ENCODE data around the gene SEMA7A.

SEMA7A gene

GRCh38 chr15:74451861-74452835 lies 18.4 kb upstream of the SEMA7A start:
- DNase-seq (ENCODE audit: low read depth), result no peak

- DNase-seq (ENCODE audit: low read depth), result no peak
These were observed 17.6 kb upstream of the SEMA7A start for GRCh38 chr15:74451322-74451721.

GRCh38 chr15:74449643-74450205 lies 16.0 kb upstream of the SEMA7A start:
- no peak for DNase-seq (ENCODE audit: low read depth)

- no peak for DNase-seq (ENCODE audit: low read depth)
These were observed 15.3 kb upstream of the SEMA7A start for GRCh38 chr15:74449095-74449494.

GRCh38 chr15:74445816-74446763 lies 12.3 kb upstream of the SEMA7A start:
- DNase-seq (ENCODE audit: low read depth), result no peak

GRCh38 chr15:74444106-74445062 lies 10.6 kb upstream of the SEMA7A start:
- no peak for DNase-seq (ENCODE audit: low read depth)

- DNase-seq (ENCODE audit: low read depth), result no peak
These were observed 9.5 kb upstream of the SEMA7A start for GRCh38 chr15:74443100-74443909.

- no peak for DNase-seq (ENCODE audit: low read depth)
These were observed 8.8 kb upstream of the SEMA7A start for GRCh38 chr15:74442604-74443003.

GRCh38 chr15:74442063-74442462 lies 8.3 kb upstream of the SEMA7A start:
- DNase-seq (ENCODE audit: low read depth), result no peak

- DNase-seq (ENCODE audit: low read depth), result no peak
These were observed 7.6 kb upstream of the SEMA7A start for GRCh38 chr15:74441248-74441941.

- no peak for DNase-seq (ENCODE audit: low read depth)
These were observed 5.1 kb upstream of the SEMA7A start for GRCh38 chr15:74438721-74439316.

- DNase-seq (ENCODE audit: low read depth), result no peak
These were observed 4.4 kb upstream of the SEMA7A start for GRCh38 chr15:74438206-74438605.

- DNase-seq (ENCODE audit: low read depth), result no peak
These were observed 742 bp upstream of the SEMA7A start for GRCh38 chr15:74434263-74435136.

GRCh38 chr15:74432968-74433591 lies 678 bp downstream of the SEMA7A start:
- DNase-seq (ENCODE audit: low read depth), result no peak

GRCh38 chr15:74432271-74432967 lies 1.3 kb downstream of the SEMA7A start:
- DNase-seq (ENCODE audit: low read depth), result no peak

- no peak for DNase-seq (ENCODE audit: low read depth)
These were observed 2.1 kb downstream of the SEMA7A start for GRCh38 chr15:74431645-74432044.

- no peak for DNase-seq (ENCODE audit: low read depth)
These were observed 2.6 kb downstream of the SEMA7A start for GRCh38 chr15:74431116-74431515.

Measured in HS-27A (cell line).